ENCODE data around the gene C17orf100. TPM values are rescaled to one million over a fixed set of nuclear protein-coding genes. Genes with fewer than 3 reads are reported as not detected.

C17orf100 gene
- total and polyA plus RNA-seq, 10 of the 15 experiments (the other 5 are each of a cell fraction or from before 2014, with no cell fraction given) = 0.84 to 4.7 (median 1.8) TPM

- Histone ChIP-seq H3K79me2 (ENCODE audit: control insufficient read depth, insufficient read depth, low read length) (no peaks in the 10 kb centered on the region), H3K4me2 (ENCODE audit: control insufficient read depth, insufficient read depth) (no peak overlapping the region), H3K36me3 (ENCODE audit: control insufficient read depth in 2 of 2, insufficient read depth in 2 of 2, low read length in 1 of 2) (no peaks in the 10 kb centered on the region), H3K4me3 (no peak overlapping the region), H2AFZ (ENCODE audit: control insufficient read depth, low read depth, low read length) (no peak overlapping the region), H3K27ac (ENCODE audit: control insufficient read depth, insufficient read depth) (no peak overlapping the region), H3K4me1 (ENCODE audit: control insufficient read depth, insufficient read depth, low read length) (peaks cover 4% of the 10 kb centered on the region; the same call in 1 of the 2 replicates), H3K9me3 (replicated peaks; ENCODE audit: control insufficient read depth, insufficient read depth, low read length) (no peaks in the 10 kb centered on the region), H3K27me3 (replicated peaks in 1 of 2; ENCODE audit: control insufficient read depth in 2 of 2, insufficient read depth in 2 of 2, low read length in 1 of 2) (peaks cover 0 to 5% of the 10 kb centered on the region in 2 experiments; a peak in 3 of 4 replicates), H4K20me1 (ENCODE audit: control insufficient read depth, insufficient read depth) (no peaks in the 10 kb centered on the region), H3K9ac (ENCODE audit: control insufficient read depth, insufficient read depth, low read length) (no peak overlapping the region)
- intact Hi-C loops (cut with micrococcal nuclease; ENCODE audit: unreplicated experiment) (no loop called here), in situ Hi-C loops (cut with MboI) (no loop called here)
- ChIA-PET RAD21 (ENCODE audit: unreplicated experiment) (no interaction called here), SMC1A (ENCODE audit: uncharacterized antibody, unreplicated experiment) (no interaction called here), CTCF (no interaction called here), POLR2A (interaction anchor here (0.5 kb wide), 1 partner anchor 941 kb away, joined by 3 read pairs; no protein-coding TSS in a partner anchor)
- DNase-seq (ENCODE audit: low read depth, low spot score) = no peak
- no peak for FAIRE-seq
- ATAC-seq = no peak
- WGBS (ENCODE audit: insufficient coverage, insufficient replicate concordance, low lambda C conversion rate, missing lambda C conversion rate) = 54% methylated on average over 11 of the region's 11 CpGs
- no TSS peak for BruUV-seq (replicated peaks)
- no peak for TF ChIP-seq PAX8 (IDR thresholded peaks at IDR 0.05)
- no peak for TF ChIP-seq CREM (IDR thresholded peaks at IDR 0.05; ENCODE audit: low read depth)
- TF ChIP-seq ZSCAN29 (IDR thresholded peaks at IDR 0.05) = no peak
- TF ChIP-seq IKZF2 (IDR thresholded peaks at IDR 0.05) = no peak
- TF ChIP-seq DPF2 (IDR thresholded peaks at IDR 0.05) = no peak
- no peak for TF ChIP-seq MTA3 (IDR thresholded peaks at IDR 0.05; ENCODE audit: borderline replicate concordance, low read length)
- TF ChIP-seq E2F4 (IDR thresholded peaks at IDR 0.05; ENCODE audit: low read depth, low read length) = no peak
- no peak for TF ChIP-seq HSF1 (IDR thresholded peaks at IDR 0.05; ENCODE audit: low read depth, low read length)
- TF ChIP-seq CEBPZ (IDR thresholded peaks at IDR 0.05; ENCODE audit: low read depth, low read length) = no peak
- no peak for TF ChIP-seq ZNF217 (IDR thresholded peaks at IDR 0.05)
- TF ChIP-seq, protein P1, sequence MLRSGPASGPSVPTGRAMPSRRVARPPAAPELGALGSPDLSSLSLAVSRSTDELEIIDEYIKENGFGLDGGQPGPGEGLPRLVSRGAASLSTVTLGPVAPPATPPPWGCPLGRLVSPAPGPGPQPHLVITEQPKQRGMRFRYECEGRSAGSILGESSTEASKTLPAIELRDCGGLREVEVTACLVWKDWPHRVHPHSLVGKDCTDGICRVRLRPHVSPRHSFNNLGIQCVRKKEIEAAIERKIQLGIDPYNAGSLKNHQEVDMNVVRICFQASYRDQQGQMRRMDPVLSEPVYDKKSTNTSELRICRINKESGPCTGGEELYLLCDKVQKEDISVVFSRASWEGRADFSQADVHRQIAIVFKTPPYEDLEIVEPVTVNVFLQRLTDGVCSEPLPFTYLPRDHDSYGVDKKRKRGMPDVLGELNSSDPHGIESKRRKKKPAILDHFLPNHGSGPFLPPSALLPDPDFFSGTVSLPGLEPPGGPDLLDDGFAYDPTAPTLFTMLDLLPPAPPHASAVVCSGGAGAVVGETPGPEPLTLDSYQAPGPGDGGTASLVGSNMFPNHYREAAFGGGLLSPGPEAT (IDR thresholded peaks at IDR 0.05; ENCODE audit: low read depth) = no peak
Measured at GRCh38 chr17:6675201-6675825, 23.8 kb downstream of the C17orf100 start.
